ENCODE data around the gene SNTG2. TPM values are rescaled to one million over a fixed set of nuclear protein-coding genes. Genes with fewer than 3 reads are reported as not detected.

SNTG2 gene
- total RNA-seq, 2 experiments from 2014 or later: not detected

- intact Hi-C loops (cut with micrococcal nuclease; ENCODE audit: unreplicated experiment): no loop called here
Measured at GRCh38 chr2:1209761-1210160, 259.1 kb downstream of the SNTG2 start.

GRCh38 chr2:1210352-1210751, 259.7 kb downstream of the SNTG2 start:
- Histone ChIP-seq H3K79me2 (ENCODE audit: insufficient read depth, low read depth, low read length) (no peaks in the 10 kb centered on the region), H4K20me1 (ENCODE audit: insufficient read depth, low read length) (no peaks in the 10 kb centered on the region), H3K4me3 (ENCODE audit: low read depth, low read length, poor library complexity, severe bottlenecking) (no peak overlapping the region), H3K36me3 (ENCODE audit: insufficient read depth, low read length) (no peaks in the 10 kb centered on the region), H3K9me3 (ENCODE audit: low read length) (no peaks in the 10 kb centered on the region; the same call in 1 of the 2 replicates), H2AFZ (ENCODE audit: low read length) (no peak overlapping the region), H3K4me2 (ENCODE audit: low read length) (no peak overlapping the region), H3K27ac (ENCODE audit: low read depth, low read length, poor library complexity, severe bottlenecking) (no peak overlapping the region), H3K4me1 (ENCODE audit: insufficient read depth, low read length, poor library complexity, severe bottlenecking) (no peaks in the 10 kb centered on the region), H3K9me2 (ENCODE audit: insufficient read depth, low read length) (no peaks in the 10 kb centered on the region)
- intact Hi-C loops (cut with micrococcal nuclease; ENCODE audit: unreplicated experiment): no loop called here
- TF ChIP-seq CTCF (conservative IDR thresholded peaks at IDR 0.05; ENCODE audit: low read length): no peak
- TF ChIP-seq EZH2phosphoT487 (IDR thresholded peaks at IDR 0.05; ENCODE audit: borderline replicate concordance, low read depth, low read length): no peak
- BruUV-seq (replicated peaks): no TSS peak
- POLR2A ChIA-PET: interaction anchor here (0.6 kb wide), 1 partner anchor 90 kb away, joined by 4 read pairs; no protein-coding TSS in a partner anchor
- no peak for DNase-seq (ENCODE audit: low spot score)
- CTCF ChIA-PET (ENCODE audit: unreplicated experiment): no interaction called here

More at GRCh38 chr2:1209761-1210160, 259.1 kb downstream of the SNTG2 start:
- no peaks in the 10 kb centered on the region for H3K79me2 ChIP-seq (ENCODE audit: insufficient read depth, low read depth, low read length)
- CTCF ChIA-PET (ENCODE audit: unreplicated experiment): no interaction called here
- POLR2A ChIA-PET: interaction anchor here (0.6 kb wide), 1 partner anchor 91 kb away, joined by 4 read pairs; no protein-coding TSS in a partner anchor
- BruUV-seq (replicated peaks): no TSS peak
- no peak for DNase-seq (ENCODE audit: low spot score)
- no peaks in the 10 kb centered on the region; the same call in 1 of the 2 replicates for H3K9me3 ChIP-seq (ENCODE audit: low read length)
- no peaks in the 10 kb centered on the region for H3K36me3 ChIP-seq (ENCODE audit: insufficient read depth, low read length)
- H3K4me1 ChIP-seq (ENCODE audit: insufficient read depth, low read length, poor library complexity, severe bottlenecking): no peaks in the 10 kb centered on the region
- no peaks in the 10 kb centered on the region for H3K9me2 ChIP-seq (ENCODE audit: insufficient read depth, low read length)
- TF ChIP-seq CTCF (conservative IDR thresholded peaks at IDR 0.05; ENCODE audit: low read length): no peak
- no peak for TF ChIP-seq EZH2phosphoT487 (IDR thresholded peaks at IDR 0.05; ENCODE audit: borderline replicate concordance, low read depth, low read length)
- H3K27ac ChIP-seq (ENCODE audit: low read depth, low read length, poor library complexity, severe bottlenecking): no peak overlapping the region
- no peak overlapping the region for H3K4me2 ChIP-seq (ENCODE audit: low read length)
- no peak overlapping the region for H3K4me3 ChIP-seq (ENCODE audit: low read depth, low read length, poor library complexity, severe bottlenecking)
- H4K20me1 ChIP-seq (ENCODE audit: insufficient read depth, low read length): no peaks in the 10 kb centered on the region
- no peak overlapping the region for H2AFZ ChIP-seq (ENCODE audit: low read length)

GRCh38 chr2:1219901-1220573, 269.4 kb downstream of the SNTG2 start:
- Histone ChIP-seq H3K36me3 (ENCODE audit: insufficient read depth, low read length) (no peaks in the 10 kb centered on the region), H3K4me1 (ENCODE audit: insufficient read depth, low read length, poor library complexity, severe bottlenecking) (no peaks in the 10 kb centered on the region), H3K79me2 (ENCODE audit: insufficient read depth, low read depth, low read length) (no peaks in the 10 kb centered on the region), H3K4me3 (ENCODE audit: low read depth, low read length, poor library complexity, severe bottlenecking) (no peak overlapping the region), H3K9me2 (ENCODE audit: insufficient read depth, low read length) (no peaks in the 10 kb centered on the region), H3K27ac (ENCODE audit: low read depth, low read length, poor library complexity, severe bottlenecking) (no peak overlapping the region), H3K4me2 (ENCODE audit: low read length) (no peak overlapping the region), H4K20me1 (ENCODE audit: insufficient read depth, low read length) (no peaks in the 10 kb centered on the region), H2AFZ (ENCODE audit: low read length) (no peak overlapping the region), H3K9me3 (ENCODE audit: low read length) (no peaks in the 10 kb centered on the region)
- TF ChIP-seq EZH2phosphoT487 (IDR thresholded peaks at IDR 0.05; ENCODE audit: borderline replicate concordance, low read depth, low read length): no peak
- no peak for TF ChIP-seq CTCF (conservative IDR thresholded peaks at IDR 0.05; ENCODE audit: low read length)
- DNase-seq (ENCODE audit: low spot score): no peak
- ChIA-PET CTCF (ENCODE audit: unreplicated experiment) (no interaction called here), POLR2A (no interaction called here)
- no TSS peak for BruUV-seq (replicated peaks)
- intact Hi-C loops (cut with micrococcal nuclease; ENCODE audit: unreplicated experiment): no loop called here
